ENCODE results near the gene OGFOD1. TPM values are rescaled to one million over a fixed set of nuclear protein-coding genes. Genes with fewer than 3 reads are reported as not detected.

OGFOD1 gene
- total and polyA plus RNA-seq, 9 of the 15 experiments (the other 6 are each of a cell fraction or from before 2014, with no cell fraction given) = 60.4 to 134 (median 85.8) TPM

DNA sequence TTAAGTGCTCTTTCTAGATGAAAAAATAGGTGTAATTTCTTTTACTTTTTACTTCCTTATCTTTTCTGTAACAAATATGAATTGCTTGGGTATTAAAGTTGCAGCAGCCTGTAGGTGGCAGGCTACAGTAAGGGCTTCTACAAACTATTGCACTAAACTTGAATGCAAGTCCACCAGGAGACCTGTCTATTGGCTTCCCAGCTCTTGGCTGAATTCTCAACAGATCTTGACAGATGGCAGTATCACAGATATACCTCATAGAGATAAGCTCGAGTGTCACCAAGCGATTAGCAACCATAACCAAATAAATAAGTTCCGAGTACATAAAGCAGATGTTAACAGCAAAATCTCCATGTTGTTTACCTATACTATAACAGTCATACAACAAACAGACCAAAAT, 62.6 kb downstream of the OGFOD1 start (continued):
- TF ChIP-seq, protein P1, sequence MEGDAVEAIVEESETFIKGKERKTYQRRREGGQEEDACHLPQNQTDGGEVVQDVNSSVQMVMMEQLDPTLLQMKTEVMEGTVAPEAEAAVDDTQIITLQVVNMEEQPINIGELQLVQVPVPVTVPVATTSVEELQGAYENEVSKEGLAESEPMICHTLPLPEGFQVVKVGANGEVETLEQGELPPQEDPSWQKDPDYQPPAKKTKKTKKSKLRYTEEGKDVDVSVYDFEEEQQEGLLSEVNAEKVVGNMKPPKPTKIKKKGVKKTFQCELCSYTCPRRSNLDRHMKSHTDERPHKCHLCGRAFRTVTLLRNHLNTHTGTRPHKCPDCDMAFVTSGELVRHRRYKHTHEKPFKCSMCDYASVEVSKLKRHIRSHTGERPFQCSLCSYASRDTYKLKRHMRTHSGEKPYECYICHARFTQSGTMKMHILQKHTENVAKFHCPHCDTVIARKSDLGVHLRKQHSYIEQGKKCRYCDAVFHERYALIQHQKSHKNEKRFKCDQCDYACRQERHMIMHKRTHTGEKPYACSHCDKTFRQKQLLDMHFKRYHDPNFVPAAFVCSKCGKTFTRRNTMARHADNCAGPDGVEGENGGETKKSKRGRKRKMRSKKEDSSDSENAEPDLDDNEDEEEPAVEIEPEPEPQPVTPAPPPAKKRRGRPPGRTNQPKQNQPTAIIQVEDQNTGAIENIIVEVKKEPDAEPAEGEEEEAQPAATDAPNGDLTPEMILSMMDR (IDR thresholded peaks at IDR 0.05 in 2 of 3, conservative IDR thresholded peaks at IDR 0.05 in 1 of 3; ENCODE audit: insufficient read depth in 2 of 3, low read depth in 1 of 3, low read length in 3 of 3) = peak; percentile 69 to 86 (median 71)
- TF ChIP-seq FOSL1 (tag; conservative IDR thresholded peaks at IDR 0.05) = no peak
- no peak for TF ChIP-seq JUND (IDR thresholded peaks at IDR 0.05; ENCODE audit: borderline replicate concordance, low read depth, low read length)
- peak; percentile 13; the same call in 1 of the 3 replicates for TF ChIP-seq JUND (tag; IDR thresholded peaks at IDR 0.05; ENCODE audit: borderline replicate concordance, low read depth, low read length)
- TF ChIP-seq, protein P2, sequence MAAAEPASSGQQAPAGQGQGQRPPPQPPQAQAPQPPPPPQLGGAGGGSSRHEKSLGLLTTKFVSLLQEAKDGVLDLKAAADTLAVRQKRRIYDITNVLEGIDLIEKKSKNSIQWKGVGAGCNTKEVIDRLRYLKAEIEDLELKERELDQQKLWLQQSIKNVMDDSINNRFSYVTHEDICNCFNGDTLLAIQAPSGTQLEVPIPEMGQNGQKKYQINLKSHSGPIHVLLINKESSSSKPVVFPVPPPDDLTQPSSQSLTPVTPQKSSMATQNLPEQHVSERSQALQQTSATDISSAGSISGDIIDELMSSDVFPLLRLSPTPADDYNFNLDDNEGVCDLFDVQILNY (CRISPR knock-in tag; IDR thresholded peaks at IDR 0.05) = no peak
- no peak for TF ChIP-seq MCM2 (IDR thresholded peaks at IDR 0.05; ENCODE audit: low read depth)
- TF ChIP-seq WHSC1 (IDR thresholded peaks at IDR 0.05; ENCODE audit: low read length) = no peak
- no peak for TF ChIP-seq CEBPG (CRISPR knock-in tag; IDR thresholded peaks at IDR 0.05)
- TF ChIP-seq CEBPG (tag; conservative IDR thresholded peaks at IDR 0.05 in 1 of 2, IDR thresholded peaks at IDR 0.05 in 1 of 2) = 0 out of 4 replicates have a peak, but pooled peaks of 1 of the 2 experiments have one; percentile 20
- TF ChIP-seq ZNF586 (CRISPR knock-in tag; conservative IDR thresholded peaks at IDR 0.05) = no peak
- no peak for TF ChIP-seq ZNF133 (CRISPR knock-in tag; IDR thresholded peaks at IDR 0.05)
- TF ChIP-seq RBM34 (IDR thresholded peaks at IDR 0.05; ENCODE audit: borderline replicate concordance, insufficient read depth, low read length) = no peak
- TF ChIP-seq, protein P3, sequence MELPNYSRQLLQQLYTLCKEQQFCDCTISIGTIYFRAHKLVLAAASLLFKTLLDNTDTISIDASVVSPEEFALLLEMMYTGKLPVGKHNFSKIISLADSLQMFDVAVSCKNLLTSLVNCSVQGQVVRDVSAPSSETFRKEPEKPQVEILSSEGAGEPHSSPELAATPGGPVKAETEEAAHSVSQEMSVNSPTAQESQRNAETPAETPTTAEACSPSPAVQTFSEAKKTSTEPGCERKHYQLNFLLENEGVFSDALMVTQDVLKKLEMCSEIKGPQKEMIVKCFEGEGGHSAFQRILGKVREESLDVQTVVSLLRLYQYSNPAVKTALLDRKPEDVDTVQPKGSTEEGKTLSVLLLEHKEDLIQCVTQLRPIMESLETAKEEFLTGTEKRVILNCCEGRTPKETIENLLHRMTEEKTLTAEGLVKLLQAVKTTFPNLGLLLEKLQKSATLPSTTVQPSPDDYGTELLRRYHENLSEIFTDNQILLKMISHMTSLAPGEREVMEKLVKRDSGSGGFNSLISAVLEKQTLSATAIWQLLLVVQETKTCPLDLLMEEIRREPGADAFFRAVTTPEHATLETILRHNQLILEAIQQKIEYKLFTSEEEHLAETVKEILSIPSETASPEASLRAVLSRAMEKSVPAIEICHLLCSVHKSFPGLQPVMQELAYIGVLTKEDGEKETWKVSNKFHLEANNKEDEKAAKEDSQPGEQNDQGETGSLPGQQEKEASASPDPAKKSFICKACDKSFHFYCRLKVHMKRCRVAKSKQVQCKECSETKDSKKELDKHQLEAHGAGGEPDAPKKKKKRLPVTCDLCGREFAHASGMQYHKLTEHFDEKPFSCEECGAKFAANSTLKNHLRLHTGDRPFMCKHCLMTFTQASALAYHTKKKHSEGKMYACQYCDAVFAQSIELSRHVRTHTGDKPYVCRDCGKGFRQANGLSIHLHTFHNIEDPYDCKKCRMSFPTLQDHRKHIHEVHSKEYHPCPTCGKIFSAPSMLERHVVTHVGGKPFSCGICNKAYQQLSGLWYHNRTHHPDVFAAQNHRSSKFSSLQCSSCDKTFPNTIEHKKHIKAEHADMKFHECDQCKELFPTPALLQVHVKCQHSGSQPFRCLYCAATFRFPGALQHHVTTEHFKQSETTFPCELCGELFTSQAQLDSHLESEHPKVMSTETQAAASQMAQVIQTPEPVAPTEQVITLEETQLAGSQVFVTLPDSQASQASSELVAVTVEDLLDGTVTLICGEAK (IDR thresholded peaks at IDR 0.05) = no peak
- TF ChIP-seq, protein P3 (CRISPR knock-in tag; IDR thresholded peaks at IDR 0.05) = no peak
- no peak for TF ChIP-seq CCAR2 (IDR thresholded peaks at IDR 0.05; ENCODE audit: low read depth, low read length)
- TF ChIP-seq GATAD2B (IDR thresholded peaks at IDR 0.05; ENCODE audit: borderline replicate concordance) = 0 out of 2 replicates have a peak, but pooled peaks have one; percentile 10
- TF ChIP-seq BDP1 (IDR thresholded peaks at IDR 0.05; ENCODE audit: insufficient read depth, insufficient read length) = no peak
